HG03060 (cell line): Measurements from ENCODE around the gene NT5C2.

Source experiments
- ATAC-seq: cut with Tn5 transposase; IDR thresholded peaks from one replicate; pipeline ENCODE4 v1.9.1; 2021; ENCODE audit warnings: low read depth, moderate number of reproducible peaks; ENCODE audit not compliant: unreplicated experiment

The NT5C2 gene

GRCh38 chr10:103096130-103096529 is 96.9 kb downstream of the NT5C2 start:
- ATAC-seq, result no peak

DNA sequence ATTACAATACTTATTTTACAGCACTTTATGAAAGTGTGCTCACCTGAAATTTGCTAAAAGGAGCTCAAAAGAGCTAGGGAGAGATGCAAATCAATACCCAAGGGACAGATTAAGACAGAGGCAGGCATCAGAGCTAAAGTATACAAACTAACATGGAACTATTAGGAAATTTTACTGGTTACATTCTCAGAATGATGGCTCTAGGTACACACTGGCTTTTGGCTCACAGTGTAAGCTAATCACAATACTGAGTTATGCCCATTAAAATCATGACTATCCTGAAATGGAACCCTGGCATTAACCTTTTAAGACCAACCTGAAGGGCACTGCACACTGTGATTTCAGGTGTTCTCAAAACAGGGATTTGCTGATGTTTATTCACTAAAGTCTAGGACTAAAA is 98.1 kb downstream of the NT5C2 start:
- no peak for ATAC-seq

DNA sequence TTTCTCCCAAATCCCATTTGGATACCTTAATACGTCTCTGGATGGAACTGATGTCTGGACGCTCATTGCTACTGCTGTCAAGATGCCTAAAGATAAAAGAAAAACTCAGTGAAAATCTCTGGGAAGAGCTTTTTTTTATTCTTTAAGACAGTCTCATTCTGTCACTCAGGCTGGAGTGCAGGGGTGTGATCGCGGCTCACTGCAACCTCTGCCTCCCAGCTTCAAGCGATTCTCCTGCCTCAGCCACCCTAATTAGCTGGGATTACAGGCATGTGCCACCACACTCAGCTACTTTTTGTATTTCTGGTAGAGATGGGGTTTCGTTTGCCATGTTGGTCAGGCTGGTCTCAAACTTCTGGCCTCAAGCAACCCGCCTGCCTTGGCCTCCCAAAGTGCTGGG is 102.2 kb downstream of the NT5C2 start:
- no peak for ATAC-seq

DNA sequence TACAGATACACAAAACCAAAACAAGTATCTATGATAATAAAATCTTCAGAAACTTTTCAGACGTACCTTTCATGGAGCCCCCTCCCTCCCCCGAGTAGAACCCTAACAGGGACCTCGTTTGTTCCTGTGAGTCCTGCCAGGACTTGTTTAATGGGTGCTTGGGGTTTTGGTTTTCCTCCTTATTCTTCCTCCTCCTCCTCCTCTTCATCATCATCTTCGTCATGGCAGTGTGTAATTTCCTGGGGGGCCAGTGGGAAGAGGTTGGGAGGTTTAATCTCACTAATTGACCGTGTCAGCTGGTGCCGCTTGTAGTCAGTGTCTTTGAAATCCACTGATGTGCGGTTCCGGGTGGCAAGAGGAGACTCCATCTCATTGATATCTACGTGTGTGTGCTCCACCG is 103.6 kb downstream of the NT5C2 start:
- ATAC-seq, result no peak

GRCh38 chr10:103086799-103087198 is 106.3 kb downstream of the NT5C2 start:
- no peak for ATAC-seq

DNA sequence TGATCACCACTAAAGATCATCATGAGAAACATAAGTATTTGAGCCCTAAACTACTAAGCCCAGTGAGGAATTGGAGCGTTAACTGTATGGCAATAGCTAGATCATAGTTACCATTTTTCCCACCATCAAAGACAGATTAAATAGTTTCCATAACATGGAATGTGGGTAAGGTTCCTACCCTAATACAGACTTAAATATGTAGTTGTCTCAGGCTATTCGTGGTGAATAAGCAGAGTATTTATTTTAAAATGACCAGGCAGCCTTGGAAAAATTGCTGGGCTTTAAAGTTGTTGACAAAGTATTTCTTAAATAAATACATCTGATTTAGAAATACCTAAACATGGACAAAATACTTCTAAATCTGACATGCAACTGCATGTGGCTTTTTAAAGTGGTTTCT is 106.8 kb downstream of the NT5C2 start:
- no peak for ATAC-seq

DNA sequence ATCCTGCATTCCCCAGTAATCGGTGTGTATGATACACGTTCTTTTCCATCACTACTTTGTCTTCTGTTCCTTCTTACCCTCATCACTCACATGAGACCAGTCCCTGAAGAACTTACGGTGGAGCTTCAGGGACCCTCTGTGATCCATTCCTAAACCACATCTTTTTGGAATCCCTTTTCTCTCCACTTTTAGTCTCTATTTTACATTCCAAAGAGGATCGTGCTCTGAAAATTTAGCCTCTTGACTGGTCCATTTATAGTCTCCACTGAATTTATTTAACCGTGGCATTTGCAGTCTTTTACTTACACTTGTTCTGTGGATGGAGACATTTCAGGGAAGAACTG is 109.1 kb downstream of the NT5C2 start:
- no peak for ATAC-seq

GRCh38 chr10:103083266-103083976 is 109.7 kb downstream of the NT5C2 start:
- ATAC-seq, result no peak

DNA sequence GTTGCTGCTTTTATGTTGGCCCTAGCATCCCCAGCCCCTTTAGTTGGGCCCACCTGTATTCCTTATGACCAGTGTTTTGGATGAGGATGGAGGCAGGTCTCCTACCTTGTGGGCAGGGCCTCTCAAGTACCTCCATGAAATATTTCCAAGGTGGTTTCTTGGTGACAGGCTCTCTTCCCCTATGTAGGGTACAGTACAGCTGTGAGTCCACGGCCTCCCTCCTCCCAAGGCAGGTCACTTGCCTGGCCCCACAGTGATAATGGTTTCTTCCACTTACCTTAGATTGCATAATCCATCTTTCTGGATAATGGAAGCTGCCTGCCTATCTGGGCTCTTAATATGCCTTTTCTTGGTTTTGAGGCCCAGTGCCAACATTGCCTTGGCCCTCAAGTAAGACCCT is 110.4 kb downstream of the NT5C2 start:
- ATAC-seq, result no peak

DNA sequence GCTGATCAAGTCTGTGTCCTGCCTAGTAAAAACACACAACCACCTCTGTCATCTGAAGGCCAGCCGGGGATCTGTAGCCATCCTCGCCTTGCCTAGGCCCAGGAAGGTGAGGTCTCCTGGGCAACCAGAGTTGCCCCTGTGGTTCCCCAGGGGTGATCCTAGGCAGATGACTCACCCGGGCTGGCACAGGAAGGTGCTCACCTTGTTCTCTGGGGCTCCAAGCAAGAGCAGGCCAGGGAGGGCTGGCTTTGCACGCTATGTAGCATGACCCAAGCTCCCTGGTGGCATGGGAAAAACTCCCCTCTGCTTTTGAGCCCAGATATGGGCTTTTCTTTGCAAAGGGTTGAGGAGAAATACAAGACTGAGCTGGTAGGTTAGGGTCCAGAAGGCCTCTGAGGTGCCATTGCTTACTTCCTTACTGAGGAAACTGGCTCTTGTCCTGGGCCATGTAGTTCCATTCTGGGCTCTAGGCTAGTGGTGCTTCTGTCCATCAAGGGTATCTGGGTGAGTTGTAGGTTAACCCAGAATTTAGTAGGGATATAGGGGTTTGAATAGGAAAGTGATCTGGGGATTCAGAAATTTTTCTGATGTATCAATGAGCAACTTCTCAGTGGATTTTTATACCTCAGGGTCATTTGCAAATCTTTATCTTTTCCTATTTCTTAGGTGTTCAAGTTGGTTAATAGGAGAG is 112.0 kb downstream of the NT5C2 start:
- no peak for ATAC-seq

DNA sequence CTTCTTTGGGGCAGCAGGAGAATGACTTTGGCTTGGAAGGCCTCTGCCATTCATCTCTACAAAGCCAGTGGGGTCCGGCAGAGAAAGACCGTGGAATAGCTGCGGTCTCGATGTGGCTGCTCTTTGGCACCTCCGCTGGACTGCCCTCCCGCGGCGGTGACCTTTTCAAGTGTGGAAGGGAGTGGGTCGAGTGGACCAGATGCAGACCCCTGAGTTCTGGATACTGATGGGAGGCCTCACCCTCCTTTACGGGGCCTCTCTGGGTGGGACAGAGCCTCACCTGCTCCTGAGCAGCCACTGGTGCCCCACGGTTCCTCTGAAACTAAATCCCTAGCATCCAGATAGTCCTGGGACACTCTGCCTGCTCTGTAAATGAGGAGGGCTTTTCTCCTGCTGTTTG is 113.1 kb downstream of the NT5C2 start:
- no peak for ATAC-seq

DNA sequence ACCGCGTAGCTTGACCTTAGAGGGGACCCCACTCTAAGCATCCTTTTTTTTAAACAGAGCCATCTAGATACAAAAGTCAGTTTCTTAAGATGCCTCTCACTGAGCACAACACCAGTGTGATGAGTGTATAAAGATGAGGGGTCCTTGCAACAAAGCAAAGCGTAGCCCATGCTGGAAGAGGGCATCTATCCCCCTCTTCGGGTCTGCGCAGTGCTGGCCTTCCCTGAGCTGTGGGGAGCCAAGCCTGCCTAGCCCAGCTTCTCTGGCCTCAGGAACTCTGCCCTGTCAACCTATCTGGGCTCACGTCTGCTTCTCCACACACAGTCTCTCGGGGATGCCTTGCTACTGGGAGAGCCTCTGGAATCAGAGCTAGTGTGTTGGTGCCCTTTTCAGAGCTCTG is 114.0 kb downstream of the NT5C2 start:
- ATAC-seq, result no peak

DNA sequence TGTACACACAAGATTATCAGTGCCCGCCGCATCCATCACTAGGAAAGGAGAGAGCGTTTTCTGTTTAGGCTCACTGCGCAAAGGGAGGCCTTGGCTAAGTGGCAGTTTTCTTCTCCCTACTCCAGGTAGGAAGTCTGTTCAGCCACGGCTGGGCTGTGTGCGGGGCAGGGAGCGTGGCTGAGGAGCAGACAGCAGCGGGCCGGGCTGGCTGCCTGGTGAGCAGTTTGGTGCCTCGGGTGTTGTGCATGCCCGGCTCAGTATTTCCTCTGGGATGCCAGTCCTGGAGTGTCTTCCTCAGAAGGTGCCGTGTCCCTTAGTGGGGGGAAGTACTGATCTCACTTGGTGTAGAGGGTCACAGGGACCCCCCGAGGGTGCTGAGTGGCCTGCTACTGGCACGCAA is 114.4 kb downstream of the NT5C2 start:
- ATAC-seq, result no peak

DNA sequence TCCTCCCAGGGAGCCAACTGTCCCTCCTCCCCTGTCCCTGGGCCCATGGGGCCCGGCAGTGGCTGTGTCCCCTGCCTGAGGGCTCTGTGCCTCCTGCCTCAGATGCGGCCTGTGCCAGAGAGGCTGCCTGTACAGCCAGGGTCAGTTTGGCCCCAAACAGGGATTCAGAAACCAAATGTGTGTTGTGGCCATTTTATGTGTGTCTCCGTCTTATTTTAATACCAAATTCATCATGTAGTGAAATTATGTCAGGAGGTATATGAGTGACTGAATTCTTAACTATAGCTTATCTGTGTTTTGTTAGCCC is 114.8 kb downstream of the NT5C2 start:
- ATAC-seq, result no peak

- ATAC-seq, result no peak
These were observed 115.4 kb downstream of the NT5C2 start for GRCh38 chr10:103077491-103078308.

DNA sequence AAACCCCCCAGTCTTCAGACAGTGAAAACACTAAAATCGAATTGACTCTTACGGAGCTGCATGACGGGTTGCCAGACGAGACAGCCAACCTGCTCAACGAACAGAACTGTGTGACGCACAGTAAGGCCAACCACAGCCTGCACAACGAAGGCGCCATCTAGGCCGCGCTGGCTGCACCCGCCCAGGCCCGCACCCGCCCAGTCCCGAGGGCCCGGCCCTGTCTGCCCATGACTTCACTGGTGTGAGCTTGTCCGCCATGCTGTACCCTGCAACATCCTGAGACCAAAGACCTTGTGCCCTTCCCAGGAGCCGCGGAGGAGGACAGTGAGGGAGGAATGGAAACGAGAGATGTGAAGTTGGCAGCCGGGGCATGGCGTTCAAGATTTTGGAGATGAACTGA is 116.1 kb downstream of the NT5C2 start:
- ATAC-seq, result no peak

GRCh38 chr10:103072891-103073290 is 120.2 kb downstream of the NT5C2 start:
- ATAC-seq, result no peak

DNA sequence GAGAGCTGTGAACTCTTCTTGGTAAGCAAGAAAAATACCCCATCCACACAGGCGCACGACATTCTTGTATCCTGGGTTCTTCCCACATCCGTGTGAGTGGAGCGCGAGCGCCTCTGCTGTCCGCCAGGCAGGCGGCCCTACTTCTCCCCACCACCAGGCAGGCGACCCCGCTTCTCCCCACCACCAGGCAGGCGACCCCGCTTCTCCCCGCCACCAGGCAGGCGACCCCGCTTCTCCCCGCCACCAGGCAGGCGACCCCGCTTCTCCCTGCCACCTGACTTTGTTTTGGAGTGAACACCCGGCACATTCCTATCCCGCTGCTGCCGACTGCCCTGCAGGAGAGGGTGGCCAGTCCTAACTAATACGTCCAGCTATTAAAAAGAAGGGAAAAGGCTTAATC is 120.8 kb downstream of the NT5C2 start:
- ATAC-seq, result no peak

- ATAC-seq, result no peak
These were observed 123.4 kb downstream of the NT5C2 start for GRCh38 chr10:103069453-103070331.

- ATAC-seq, result no peak
These were observed 125.1 kb downstream of the NT5C2 start for GRCh38 chr10:103067956-103068355.

- ATAC-seq, result no peak
These were observed 125.6 kb downstream of the NT5C2 start for GRCh38 chr10:103067484-103067883.
